Measurements from ENCODE around the gene INPP5A.
"Not testable (repeated sequence)": the region's sequence is repeated elsewhere in the genome, so short reads cannot be mapped to it uniquely, and the experiment has no call there.

The INPP5A gene

DNA sequence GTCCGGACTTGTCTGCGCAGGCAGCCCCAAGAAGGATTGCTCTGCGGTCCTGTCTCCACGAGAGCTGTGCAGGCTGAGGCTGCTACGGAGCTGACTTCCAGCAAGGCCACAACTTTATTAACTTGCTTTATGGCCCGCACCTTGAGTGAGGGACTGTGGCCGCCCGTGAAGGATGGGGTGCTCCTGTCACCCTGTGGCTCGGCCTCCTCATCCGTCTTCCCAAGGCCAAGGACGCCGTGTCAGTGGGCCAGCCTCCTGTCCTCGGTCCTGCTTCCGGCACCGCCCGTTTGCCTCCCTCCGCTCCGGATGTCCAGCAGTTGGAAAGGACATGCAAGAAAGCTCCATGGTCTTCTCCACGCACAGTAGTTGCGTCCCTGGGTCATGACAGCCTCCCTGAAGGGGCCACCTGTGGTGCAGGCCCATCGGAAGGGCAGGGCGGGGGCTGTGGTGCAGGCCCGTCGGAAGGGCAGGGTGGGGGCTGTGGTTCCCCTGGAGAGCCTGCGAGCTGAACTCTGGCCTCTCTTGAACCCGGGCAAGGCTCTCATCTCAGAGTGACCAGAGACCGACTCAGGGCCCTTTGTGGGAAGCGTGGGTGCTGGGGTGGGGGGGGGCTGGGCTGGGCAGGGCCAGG, 161.3 kb downstream of the INPP5A start:
- no peak for DNase-seq

- DNase-seq: no peak
Measured at GRCh38 chr10:132699411-132700155, 162.0 kb downstream of the INPP5A start.

DNA sequence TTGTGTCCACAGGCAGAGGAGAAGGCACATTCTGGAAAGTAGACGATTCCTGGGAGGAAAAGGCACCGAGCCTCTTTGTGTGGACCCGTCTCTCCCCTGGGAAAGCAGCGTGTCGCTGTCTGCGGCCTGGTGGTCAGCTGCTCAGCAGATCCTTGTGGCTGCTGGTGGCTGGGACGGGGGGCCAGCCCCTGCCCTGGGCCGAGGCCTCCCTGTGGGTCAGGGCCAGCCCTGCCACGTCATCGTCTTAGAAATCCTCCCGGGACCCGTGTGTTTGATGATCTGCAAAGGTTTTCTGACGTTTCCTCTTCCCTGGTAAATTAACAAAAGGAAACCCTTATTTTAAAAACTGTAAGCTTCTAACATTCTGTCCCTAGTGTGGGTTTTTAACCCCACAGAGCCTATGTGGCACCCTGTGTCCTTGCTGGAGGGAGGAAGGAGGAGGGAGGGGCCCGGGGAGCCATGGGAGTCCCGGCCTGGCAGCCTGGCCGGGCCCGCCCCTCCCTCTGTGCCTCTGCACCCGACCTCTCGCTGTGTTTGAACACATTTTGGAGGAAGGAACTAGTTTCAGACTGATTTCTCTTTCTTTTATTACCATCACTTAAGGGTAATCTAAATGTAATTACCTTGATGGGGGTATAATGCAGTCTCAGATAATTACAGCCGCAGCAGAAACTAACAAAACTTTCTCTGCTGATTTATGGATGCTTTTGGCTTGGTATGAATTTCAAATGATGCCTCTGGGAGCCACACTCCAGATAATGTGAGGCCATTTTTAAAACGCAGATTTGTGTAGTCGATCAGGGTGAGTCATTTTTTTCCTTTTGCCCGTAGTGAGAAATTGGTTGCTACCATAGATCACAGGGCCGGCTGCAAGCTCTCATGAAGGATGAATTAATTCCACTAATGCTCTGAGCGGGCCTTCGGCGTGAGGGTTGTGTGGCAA, 162.8 kb downstream of the INPP5A start:
- DNase-seq: peak; percentile 77

- no peak for DNase-seq
Measured at GRCh38 chr10:132701099-132701845, 163.7 kb downstream of the INPP5A start.

DNA sequence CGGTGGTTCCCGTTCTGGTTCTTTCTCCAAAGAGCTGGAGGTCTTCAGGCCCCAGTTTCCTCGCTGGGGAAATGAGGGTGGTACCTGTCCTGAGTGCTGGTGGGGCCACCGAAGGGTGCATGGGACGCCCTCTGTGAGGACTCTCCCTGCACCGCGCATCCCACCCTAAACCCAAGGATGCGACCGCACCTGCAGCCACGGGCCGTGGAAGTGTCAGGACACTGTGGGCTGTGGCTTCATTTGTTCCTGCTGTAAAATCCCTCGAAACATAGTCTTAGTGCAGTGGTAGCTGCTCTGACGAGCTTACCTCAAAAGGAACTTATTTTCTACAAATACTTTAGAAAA, 164.2 kb downstream of the INPP5A start:
- no peak for DNase-seq

GRCh38 chr10:132702601-132703418, 165.2 kb downstream of the INPP5A start:
- DNase-seq: no peak

DNA sequence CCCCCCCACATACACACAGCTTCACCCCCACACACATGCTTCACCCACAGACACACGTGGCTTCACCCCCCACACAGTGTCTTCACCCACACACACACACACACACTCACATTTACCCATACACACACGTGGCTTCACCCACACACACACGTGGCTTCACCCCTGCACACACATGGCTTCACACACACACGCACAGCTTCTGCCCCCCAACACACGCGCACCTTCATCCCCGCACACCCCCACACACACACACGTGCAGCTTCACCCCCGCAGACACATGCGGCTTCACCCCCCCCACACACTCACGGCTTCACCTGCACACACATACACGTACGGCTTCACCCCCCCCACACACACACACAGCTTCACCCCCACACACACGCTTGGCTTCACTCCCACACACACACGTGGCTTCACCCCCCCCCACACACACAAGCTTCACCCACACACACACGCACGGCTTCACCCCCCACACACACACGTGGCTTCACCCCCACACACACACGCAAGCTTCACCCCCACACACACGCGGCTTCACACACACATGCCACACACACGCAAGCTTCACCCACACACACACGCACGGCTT, 165.9 kb downstream of the INPP5A start:
- no peak for DNase-seq

DNA sequence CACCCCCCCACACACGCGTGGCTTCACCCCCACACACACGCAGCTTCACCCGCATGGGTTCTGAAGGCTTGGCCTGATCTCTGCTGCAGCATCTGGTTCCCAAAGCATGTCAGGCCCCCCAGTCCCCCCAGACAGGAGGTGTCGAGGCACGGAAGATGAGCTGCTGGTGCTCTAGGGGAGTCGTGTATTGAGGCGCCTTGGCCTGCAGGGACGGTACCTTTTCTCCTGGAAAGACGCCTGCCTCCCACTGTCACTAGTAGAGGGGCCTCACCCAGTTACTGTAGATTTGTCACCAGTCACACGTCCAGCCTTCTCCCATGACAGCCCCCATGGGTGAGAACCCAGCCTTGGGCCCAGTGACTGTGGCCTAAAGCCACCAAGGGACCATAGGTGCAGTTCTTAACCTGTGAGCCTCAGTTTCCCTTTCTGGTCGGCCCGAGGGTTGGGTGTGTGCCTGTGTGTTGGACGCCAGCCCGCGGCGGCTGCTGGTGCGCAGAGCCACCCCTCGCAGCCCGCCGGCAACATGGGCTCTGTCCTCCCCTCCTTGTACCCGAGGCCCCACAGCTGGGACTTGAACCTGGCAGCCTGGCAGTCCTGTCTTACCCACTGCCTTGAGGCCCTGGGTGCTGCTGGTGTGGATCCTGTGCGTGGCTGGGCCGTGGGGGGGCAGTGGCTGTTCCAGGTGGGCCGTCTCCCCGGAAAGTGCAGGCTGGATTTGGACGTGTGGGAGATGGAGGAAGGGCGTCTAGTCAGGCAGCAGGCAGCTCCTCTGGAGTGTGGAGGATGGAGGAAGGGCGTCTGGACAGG, 166.6 kb downstream of the INPP5A start:
- DNase-seq: no peak

- DNase-seq: not testable (repeated sequence)
Measured at GRCh38 chr10:132704815-132705064, 167.2 kb downstream of the INPP5A start.

GRCh38 chr10:132705173-132705572, 167.6 kb downstream of the INPP5A start:
- peak; percentile 5 for DNase-seq

GRCh38 chr10:132705943-132706342, 168.4 kb downstream of the INPP5A start:
- no peak for DNase-seq

DNA sequence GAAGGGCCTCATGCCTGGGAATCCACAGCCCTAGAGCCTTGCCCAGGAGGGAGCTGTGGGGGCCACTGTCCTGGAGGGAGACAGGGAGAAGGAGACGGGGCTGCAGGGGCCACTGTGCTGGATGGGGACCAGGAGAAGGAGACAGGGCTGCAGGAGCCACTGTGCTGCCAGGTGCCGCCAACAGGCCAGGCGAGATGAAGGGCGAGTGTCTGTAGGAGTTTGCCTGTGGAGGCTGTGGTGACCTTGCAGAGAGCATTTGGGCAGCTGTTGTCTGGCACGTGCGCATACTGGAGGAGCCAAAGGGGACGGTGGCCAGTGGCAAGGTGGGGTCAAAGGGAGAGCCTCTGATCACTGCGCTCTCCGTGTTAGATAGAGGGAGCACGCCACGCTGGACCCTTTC, 169.1 kb downstream of the INPP5A start:
- no peak for DNase-seq

DNA sequence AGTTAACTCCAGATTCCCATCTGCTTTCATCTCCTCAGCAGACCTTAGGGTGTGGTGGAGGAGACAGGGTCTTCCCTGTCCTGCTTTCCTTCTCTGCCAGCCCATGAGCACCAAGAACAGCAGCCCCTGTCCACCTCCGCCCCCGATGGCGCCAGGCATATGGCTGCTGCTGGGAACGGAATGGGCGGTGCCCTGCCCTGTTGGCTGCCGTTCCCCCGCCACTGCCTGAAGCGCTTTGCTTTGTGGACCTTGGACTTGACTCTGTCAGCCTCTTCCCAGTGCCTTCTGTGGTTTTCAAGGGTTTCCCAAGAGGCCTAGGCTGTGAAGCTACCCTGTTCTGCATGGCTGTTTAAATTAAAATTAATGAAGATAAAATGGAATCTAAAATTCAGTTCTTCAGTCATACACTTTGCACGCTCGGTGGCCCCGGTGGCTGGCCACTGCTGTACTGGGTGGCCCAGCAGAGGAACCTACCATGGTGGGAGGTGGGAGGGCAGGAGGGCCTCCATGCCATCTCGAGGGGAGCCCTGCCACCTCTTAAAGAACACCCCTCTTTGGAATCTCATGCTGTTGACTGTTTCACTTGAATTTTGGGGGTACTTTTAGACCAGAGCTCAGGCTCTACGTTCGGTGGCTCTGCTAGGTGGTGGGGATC, 169.7 kb downstream of the INPP5A start:
- DNase-seq: no peak

DNA sequence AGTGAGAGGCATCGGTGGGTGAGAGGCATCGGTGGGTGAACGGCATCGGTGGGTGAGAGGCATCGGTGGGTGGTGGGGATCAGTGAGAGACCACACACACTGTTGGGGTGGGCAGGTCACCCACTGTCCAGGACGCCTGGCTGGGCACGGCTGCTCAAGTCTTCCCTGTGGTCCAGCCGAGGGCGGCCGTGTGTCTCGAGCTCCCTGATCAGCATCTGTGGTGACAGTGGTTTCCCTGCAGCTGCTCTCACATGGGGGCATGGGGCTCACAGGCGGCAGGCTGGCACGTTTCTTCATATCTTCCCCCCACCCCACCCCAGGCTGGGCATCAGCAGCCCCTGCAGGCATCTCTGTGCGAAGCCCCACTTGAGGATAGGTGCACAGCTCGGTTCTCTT, 170.2 kb downstream of the INPP5A start:
- no peak for DNase-seq

DNA sequence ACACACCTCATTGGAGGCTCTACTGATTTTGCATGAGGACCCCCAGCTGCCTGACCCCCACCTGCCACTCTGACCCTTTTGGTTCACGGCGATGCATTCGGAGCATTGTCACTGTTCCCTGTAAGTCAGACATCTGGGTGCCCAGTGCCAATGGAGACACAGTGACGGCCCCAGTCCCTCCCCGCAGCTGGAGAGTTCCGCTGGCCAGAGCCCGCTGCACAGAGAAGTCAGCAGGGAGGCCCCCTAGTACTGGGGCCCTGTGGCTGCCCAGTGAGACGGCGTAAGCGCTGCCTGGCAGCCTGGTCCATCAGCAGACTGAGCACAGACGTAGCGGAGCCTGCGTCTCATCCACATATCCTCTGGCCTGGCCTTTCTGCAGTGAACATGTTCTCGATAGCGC, 170.9 kb downstream of the INPP5A start:
- no peak for DNase-seq

DNA sequence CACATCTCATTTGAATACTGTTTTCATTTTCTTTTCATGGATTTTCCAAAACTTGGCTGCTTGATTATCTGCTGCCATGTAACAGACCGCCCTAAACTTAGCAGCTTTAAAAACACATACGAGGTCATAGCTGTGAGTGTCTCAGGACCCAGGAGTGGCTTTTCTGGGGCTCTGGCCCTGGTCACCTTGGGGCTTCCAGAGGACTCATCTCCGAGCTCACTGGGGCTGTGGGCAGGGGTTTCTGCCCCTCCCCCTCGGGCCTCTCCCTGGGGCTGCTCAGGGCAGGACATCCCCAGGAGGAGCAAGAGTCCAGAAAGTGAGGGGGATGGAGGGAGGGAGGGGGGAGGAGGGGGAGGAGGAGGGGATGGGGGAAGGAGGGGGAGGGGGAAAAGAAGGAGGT, 171.3 kb downstream of the INPP5A start:
- no peak for DNase-seq

- DNase-seq: no peak
Measured at GRCh38 chr10:132709471-132709951, 171.9 kb downstream of the INPP5A start.

DNA sequence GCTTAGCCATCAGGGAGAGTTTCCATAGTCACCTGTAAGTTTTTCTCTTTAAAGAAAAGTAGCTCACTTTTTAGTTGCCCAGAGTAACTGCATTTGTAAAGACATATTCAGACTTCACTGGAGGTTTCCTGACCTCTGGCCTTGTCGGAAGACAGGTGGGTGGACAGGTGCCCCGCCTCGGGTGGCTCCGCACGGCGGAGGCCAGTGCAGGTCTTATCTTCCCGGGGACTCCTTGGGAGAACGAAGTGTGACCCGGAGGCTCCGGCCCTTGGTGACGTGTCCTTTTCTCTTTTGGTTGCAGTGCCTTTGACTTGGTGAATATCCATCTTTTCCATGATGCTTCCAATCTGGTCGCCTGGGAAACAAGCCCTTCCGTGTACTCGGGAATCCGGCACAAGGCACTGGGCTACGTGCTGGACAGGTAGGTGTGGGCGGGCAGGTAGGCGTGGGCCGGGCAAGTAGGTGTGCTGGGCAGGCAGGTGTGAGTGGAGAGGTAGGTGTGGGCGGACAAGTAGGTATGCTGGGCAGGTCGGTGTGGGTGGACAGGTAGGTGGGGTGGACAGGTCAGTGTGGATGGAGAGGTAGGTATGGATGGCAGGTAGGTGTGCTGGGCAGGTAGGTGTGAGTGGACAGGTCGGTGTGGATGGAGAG, 172.6 kb downstream of the INPP5A start:
- DNase-seq: no peak

DNA sequence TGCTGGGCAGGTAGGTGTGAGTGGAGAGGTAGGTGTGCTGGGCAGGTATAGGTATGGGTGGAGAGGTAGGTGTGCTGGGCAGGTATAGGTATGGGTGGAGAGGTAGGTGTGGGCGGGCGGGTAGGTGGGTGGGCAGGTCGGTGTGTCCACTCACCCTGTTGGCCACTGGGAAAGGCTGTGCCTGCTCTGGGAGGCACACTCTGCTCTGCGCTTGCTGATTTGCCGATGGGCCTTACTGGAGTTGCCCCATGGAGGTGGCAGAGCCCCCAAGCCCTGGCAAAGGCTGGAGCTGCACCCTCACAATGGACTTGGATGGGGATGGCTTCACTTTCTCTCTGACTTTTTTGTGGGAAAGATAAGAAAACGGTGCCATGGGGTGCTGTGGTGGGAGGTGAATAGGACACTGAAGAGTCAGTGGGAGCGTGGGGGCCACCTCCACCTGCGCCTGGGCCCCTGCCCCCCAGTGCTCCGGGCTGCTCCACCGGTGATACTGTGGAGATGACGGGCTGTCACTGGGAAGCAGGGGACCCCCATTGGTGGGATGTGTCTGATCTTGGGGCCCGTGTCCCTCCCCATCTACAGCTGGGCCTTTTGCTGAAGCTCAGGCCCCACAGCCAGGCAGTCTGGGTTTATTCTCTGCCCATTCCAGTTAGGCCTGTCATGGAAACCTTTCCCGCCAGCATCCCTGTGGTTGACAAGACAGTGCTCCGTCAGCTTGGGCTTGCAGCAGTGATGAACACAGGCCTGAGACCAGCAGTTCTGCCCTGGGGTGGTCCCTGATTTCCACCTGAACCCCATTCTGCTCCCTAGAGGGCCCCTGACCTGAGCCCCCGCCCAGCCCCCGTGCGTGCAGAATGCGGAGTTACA, 173.4 kb downstream of the INPP5A start:
- no peak for DNase-seq
